Esophagus mucosa (tissue), 1 donor: ENCODE results near the gene PIP5K1B. TPM values are rescaled to one million over a fixed set of nuclear protein-coding genes. Genes with fewer than 3 reads are reported as not detected.

Experiments
- ATAC-seq: fragments of 200-7000 bp; cut with Tn5 transposase; one replicate; pipeline ENCODE4 v1.9.1; 2020
- total RNA-seq: library from RNA; stranded (reverse); gene quantifications from one replicate; pipeline ENCODE4 v1.2.4, GENCODE V29; 2023
- donor health status: DM: yes; HTN: yes; CAD: no.

The PIP5K1B gene
- total RNA-seq, 1 donor from 2014 or later = 1.3 TPM

GRCh38 chr9:68997666-68998065, 292.6 kb downstream of the PIP5K1B start:
- no peak for ATAC-seq

GRCh38 chr9:68998385-68998784, 293.3 kb downstream of the PIP5K1B start:
- ATAC-seq = no peak

GRCh38 chr9:68998812-68999211, 293.8 kb downstream of the PIP5K1B start:
- ATAC-seq = no peak

- ATAC-seq = peak; percentile 82
Measured at GRCh38 chr9:68999393-69000105, 294.5 kb downstream of the PIP5K1B start.

GRCh38 chr9:69001921-69002320, 296.9 kb downstream of the PIP5K1B start:
- no peak for ATAC-seq

GRCh38 chr9:69003051-69003450, 298.0 kb downstream of the PIP5K1B start:
- no peak for ATAC-seq

- ATAC-seq = no peak
Measured at GRCh38 chr9:69004836-69005235, 299.8 kb downstream of the PIP5K1B start.

- peak; percentile 18 for ATAC-seq
Measured at GRCh38 chr9:69009708-69010107, 304.7 kb downstream of the PIP5K1B start.

GRCh38 chr9:69012696-69013381, 307.8 kb downstream of the PIP5K1B start:
- ATAC-seq = no peak

GRCh38 chr9:69013382-69013727, 308.3 kb downstream of the PIP5K1B start:
- no peak for ATAC-seq

GRCh38 chr9:69014013-69014412, 309.0 kb downstream of the PIP5K1B start, which contains the start of gene PRKACG:
PRKACG (minus strand) TSS chr9:69014113; CDS start chr9:69014092, 21 bp downstream.
- ATAC-seq = no peak

GRCh38 chr9:69016191-69017096, 311.4 kb downstream of the PIP5K1B start:
- ATAC-seq = no peak

GRCh38 chr9:69018737-69019136, 313.7 kb downstream of the PIP5K1B start:
- no peak for ATAC-seq

- ATAC-seq = no peak
Measured at GRCh38 chr9:69019808-69020207, 314.8 kb downstream of the PIP5K1B start.

- ATAC-seq = no peak
Measured at GRCh38 chr9:69020301-69021145, 315.5 kb downstream of the PIP5K1B start.

GRCh38 chr9:69023650-69024049, 318.6 kb downstream of the PIP5K1B start:
- no peak for ATAC-seq

GRCh38 chr9:69027355-69028097, 322.5 kb downstream of the PIP5K1B start:
- peak; percentile 73 for ATAC-seq

GRCh38 chr9:69028754-69029153, 323.7 kb downstream of the PIP5K1B start:
- no peak for ATAC-seq

- ATAC-seq = no peak
Measured at GRCh38 chr9:69029535-69029934, 324.5 kb downstream of the PIP5K1B start.

GRCh38 chr9:69030851-69031645, 326.0 kb downstream of the PIP5K1B start:
- no peak for ATAC-seq

- ATAC-seq = no peak
Measured at GRCh38 chr9:69034071-69034470, 329.0 kb downstream of the PIP5K1B start.
